ENCODE results near the gene CCDC194. TPM values are rescaled to one million over a fixed set of nuclear protein-coding genes. Genes with fewer than 3 reads are reported as not detected.

CCDC194 gene, protein sequence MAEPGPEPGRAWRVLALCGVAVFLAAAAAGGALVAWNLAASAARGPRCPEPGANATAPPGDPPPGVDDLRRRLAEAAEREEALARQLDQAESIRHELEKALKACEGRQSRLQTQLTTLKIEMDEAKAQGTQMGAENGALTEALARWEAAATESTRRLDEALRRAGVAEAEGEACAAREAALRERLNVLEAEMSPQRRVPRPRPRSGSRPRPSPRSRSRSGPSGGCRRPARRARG
- total RNA-seq: 1 to 10 TPM; 1.8 to 4.8 TPM

DNA sequence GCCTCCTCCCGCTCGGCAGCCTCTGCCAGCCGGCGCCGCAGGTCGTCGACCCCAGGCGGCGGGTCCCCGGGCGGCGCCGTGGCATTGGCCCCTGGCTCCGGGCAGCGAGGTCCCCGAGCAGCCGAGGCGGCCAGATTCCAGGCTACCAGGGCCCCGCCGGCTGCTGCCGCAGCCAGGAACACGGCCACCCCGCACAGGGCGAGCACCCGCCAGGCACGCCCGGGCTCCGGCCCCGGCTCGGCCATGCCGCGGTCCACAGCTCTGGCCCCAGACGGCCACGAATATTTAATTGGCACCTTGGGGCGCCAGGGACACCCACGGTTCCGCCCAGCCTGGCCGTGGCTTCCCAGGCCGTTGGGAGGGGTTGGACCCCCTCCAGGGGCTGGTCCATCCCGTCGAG lies at the start of gene CCDC194:
Gene CCDC194 (minus strand): TSS at position 283 of the 400 bp plus-strand sequence. CDS start 38 bp downstream, at position 245.
- peaks cover 10% of the 10 kb centered on the region for H3K4me1 Mint-ChIP-seq
- H3K27ac Mint-ChIP-seq: peak within 1 kb of the TSS; percentile 56
- no peak within 1 kb of the TSS for H3K4me3 Mint-ChIP-seq
- ATAC-seq (replicated peaks): no peak
- H3K36me3 Mint-ChIP-seq (ENCODE audit: low read depth): peaks cover 18% of the 10 kb centered on the region
- no peaks in the 10 kb centered on the region for H3K27me3 Mint-ChIP-seq
- no peaks in the 10 kb centered on the region for H3K9me3 Mint-ChIP-seq

DNA sequence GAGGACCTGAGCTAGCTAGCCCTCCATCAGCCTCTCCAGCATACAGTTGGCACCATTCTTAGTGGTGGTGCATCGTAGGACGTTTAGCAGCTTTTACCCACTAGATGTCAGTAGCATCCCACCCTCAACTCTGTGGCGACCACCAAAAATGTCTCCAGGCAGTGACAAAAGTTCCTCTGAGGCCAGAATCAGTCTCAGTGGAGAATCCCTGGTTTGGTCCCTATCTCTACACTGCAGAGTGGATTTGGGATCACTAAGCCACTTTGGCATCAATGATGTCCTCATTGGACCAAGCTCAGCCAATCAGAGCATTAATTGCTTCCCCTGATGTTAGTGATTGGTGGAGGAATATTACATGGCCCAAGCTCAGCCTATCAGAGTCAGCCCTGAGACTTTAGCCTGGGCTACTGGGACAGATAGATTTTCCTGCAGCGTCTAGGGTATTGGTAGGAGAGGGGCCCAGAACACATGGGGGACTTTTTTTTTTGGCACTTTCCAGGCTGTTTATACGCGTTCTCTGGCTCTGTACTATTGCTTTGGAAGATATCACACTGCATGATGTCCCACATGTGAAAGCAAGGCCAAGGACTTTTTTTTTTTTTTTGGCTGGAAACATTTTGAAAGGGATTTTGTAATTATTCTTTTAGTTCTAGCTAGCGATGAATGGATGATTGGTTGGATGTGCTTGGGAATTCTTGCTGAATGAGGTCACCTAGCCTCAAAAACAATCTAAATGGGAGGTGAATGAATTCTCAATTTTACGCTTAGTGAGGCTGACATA lies 47.4 kb upstream of the CCDC194 start:
- Mint-ChIP-seq H3K4me1 (no peaks in the 10 kb centered on the region), H3K27me3 (no peaks in the 10 kb centered on the region), H3K4me3 (no peak overlapping the region), H3K27ac (no peak overlapping the region), H3K9me3 (no peaks in the 10 kb centered on the region), H3K36me3 (ENCODE audit: low read depth) (no peaks in the 10 kb centered on the region)
- peak; percentile 66 for ATAC-seq (replicated peaks)

DNA sequence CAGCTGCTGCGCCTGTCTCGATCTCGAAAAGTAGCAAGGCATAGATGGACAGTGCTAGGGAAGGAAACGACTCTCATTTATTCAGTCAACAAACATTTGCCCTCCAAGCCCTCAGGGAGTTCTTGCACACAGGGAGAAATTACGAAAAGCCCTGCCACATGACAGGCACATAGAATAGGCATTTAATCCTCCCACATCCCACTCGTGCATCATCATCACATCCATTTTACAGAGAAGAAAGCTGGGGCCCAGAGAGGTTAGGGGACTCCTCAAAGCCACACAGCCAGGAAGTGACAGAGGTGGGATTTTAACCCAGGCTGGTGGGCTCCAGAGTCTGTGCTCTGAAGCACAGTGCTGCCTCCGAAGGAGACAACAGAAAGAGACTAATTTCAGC lies 42.9 kb upstream of the CCDC194 start:
- Mint-ChIP-seq H3K9me3 (no peaks in the 10 kb centered on the region), H3K36me3 (ENCODE audit: low read depth) (no peaks in the 10 kb centered on the region), H3K4me3 (no peak overlapping the region), H3K4me1 (no peaks in the 10 kb centered on the region), H3K27me3 (no peaks in the 10 kb centered on the region), H3K27ac (no peak overlapping the region)
- no peak for ATAC-seq (replicated peaks)

GRCh38 chr19:17436094-17436873 lies 42.3 kb upstream of the CCDC194 start:
- Mint-ChIP-seq H3K4me3 (no peak overlapping the region), H3K36me3 (ENCODE audit: low read depth) (no peaks in the 10 kb centered on the region), H3K9me3 (no peaks in the 10 kb centered on the region), H3K27ac (no peak overlapping the region), H3K4me1 (no peaks in the 10 kb centered on the region), H3K27me3 (no peaks in the 10 kb centered on the region)
- ATAC-seq (replicated peaks): no peak

- H3K9me3 Mint-ChIP-seq: no peaks in the 10 kb centered on the region
- no peak overlapping the region for H3K4me3 Mint-ChIP-seq
- no peaks in the 10 kb centered on the region for H3K36me3 Mint-ChIP-seq (ENCODE audit: low read depth)
- no peak for ATAC-seq (replicated peaks)
- no peak overlapping the region for H3K27ac Mint-ChIP-seq
- H3K27me3 Mint-ChIP-seq: no peaks in the 10 kb centered on the region
- H3K4me1 Mint-ChIP-seq: no peaks in the 10 kb centered on the region
These were observed 41.2 kb upstream of the CCDC194 start for GRCh38 chr19:17435218-17435617.

DNA sequence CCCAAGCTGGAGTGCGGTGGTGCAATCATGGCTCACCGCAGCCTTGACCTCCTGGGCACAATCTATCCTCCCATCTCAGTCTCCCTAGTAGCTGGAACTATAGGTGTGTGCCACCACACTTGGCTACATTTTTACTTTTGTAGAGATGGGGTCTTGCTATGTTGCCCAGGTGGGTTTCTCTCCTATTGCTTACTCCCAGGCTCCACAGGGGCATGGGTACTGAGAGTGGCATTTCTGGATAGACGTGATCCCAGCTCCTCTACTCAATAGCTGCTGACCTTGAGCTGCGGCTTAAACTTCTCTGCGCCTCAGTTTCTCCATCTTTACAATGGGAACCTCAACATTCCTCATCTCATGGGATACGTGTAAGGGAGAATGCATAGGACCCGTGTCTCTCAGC lies 37.4 kb upstream of the CCDC194 start:
- Mint-ChIP-seq H3K36me3 (ENCODE audit: low read depth) (no peaks in the 10 kb centered on the region), H3K4me3 (no peak overlapping the region), H3K27ac (no peak overlapping the region), H3K27me3 (no peaks in the 10 kb centered on the region), H3K4me1 (no peaks in the 10 kb centered on the region), H3K9me3 (no peaks in the 10 kb centered on the region)
- no peak for ATAC-seq (replicated peaks)

DNA sequence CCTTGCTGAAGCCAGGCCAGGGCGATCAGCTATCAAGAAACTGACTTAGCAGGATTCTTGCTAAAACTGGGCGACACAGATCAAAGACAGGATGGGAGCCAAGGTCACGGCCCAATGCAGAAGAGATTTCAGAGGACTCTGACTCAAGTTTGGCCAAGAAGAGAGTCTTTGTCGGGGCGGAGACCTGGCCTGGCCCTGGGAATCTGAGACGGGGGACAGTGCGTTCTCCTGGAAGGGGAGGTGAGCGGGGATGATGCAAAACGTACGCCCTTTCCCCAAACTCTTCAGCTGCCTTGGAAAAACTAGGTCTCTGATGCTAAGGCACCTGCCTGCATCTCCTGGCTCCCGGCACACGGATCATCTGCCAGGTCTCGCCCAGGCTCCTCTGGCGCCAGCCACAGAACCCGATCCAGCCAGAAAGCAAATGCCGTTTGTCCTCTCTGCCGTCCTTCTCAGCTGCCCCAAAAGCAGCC lies 35.7 kb upstream of the CCDC194 start:
- Mint-ChIP-seq H3K36me3 (ENCODE audit: low read depth) (no peaks in the 10 kb centered on the region), H3K27ac (no peak overlapping the region), H3K27me3 (no peaks in the 10 kb centered on the region), H3K4me1 (no peaks in the 10 kb centered on the region), H3K4me3 (no peak overlapping the region), H3K9me3 (no peaks in the 10 kb centered on the region)
- ATAC-seq (replicated peaks): no peak

DNA sequence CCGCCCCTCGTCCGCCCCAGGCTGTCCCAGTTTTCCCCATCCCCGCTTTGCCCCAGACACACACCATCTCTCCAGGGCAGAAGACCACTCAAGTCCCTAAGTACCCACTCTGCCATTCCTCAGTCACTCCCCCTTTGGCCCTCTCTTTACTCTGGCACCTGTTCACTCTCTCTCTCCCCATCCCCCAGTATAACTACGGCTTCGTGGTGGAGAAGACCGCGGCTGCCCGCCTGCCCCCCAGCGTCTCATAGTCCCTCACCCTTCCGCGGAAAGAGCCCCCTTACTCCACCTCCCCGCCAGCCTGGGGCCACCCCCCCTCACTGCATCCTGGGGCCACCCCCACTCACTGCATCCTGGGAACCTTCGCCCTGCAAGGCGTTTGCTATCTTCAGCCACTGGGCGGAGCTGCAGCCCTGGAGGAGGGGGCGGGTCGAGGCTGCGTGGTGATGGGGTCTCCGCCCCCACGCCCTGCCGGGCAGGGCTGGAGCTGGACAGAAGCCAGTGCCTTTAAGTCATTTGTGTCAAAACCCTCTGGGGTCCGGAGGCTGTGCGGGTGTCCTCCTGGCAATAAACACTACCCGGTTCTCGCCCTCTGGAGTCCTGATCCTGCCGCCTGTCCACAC lies 30.9 kb upstream of the CCDC194 start:
- Mint-ChIP-seq H3K4me1 (peaks cover 5% of the 10 kb centered on the region), H3K27ac (no peak overlapping the region), H3K4me3 (no peak overlapping the region), H3K27me3 (no peaks in the 10 kb centered on the region), H3K36me3 (ENCODE audit: low read depth) (peaks cover 14% of the 10 kb centered on the region), H3K9me3 (no peaks in the 10 kb centered on the region)
- peak; percentile 45 for ATAC-seq (replicated peaks)

DNA sequence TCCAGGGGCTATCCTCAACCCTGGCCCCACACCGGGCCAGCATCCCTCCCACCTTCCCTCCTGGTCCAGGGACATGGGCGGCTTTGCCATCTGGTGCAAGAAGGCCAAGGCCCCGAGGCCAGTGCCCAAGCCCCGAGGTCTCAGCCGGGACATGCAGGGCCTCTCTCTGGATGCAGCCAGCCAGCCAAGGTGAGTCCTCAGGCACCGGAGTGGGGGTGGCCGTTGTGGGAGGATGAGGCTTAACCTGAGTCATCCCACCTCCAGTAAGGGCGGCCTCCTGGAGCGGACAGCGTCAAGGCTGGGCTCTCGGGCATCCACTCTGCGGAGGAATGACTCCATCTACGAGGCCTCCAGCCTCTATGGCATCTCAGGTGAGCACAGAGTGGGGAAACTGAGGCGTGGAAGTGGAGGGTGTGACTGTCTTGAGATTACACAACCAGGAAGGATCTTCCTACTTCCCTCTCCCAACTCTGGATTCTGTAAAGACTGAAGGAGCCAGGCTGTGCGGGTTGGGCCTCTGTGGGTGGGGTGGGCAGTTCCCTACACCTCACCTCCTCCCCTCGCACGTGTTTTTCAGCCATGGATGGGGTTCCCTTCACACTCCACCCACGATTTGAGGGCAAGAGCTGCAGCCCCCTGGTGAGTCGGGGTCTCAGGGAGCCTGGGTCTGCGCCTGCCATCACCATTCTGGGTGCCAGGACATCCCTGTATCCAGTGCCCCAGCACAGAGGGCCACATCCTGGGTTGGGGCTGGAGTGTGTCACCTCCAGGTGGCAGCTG lies 29.6 kb upstream of the CCDC194 start:
- H3K27ac Mint-ChIP-seq: no peak overlapping the region
- no peaks in the 10 kb centered on the region for H3K9me3 Mint-ChIP-seq
- peaks cover 14% of the 10 kb centered on the region for H3K36me3 Mint-ChIP-seq (ENCODE audit: low read depth)
- peaks cover 5% of the 10 kb centered on the region for H3K4me1 Mint-ChIP-seq
- H3K27me3 Mint-ChIP-seq: no peaks in the 10 kb centered on the region
- ATAC-seq (replicated peaks): no peak
- H3K4me3 Mint-ChIP-seq: no peak overlapping the region

DNA sequence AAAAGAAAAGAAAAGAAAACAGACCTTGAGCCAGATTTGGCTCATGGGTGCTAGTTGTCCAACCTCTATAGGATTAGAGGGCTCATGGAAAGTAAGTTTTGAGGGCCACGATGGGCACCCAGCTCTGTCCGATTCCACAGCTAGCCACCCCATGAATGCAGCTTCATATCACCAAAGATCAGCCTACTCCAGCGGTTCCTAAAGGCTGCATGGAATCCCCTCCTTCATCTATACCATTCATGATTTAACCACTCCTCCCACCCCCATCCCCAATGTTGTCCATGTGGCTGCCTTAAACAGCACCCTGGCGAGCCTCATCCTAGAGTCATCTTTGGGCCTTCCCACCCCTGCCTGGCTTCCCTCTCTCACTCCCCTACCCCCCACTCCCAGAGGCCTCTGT lies 27.9 kb upstream of the CCDC194 start:
- no peaks in the 10 kb centered on the region for H3K9me3 Mint-ChIP-seq
- H3K27ac Mint-ChIP-seq: no peak overlapping the region
- no peaks in the 10 kb centered on the region for H3K27me3 Mint-ChIP-seq
- H3K4me3 Mint-ChIP-seq: no peak overlapping the region
- H3K4me1 Mint-ChIP-seq: peaks cover 5% of the 10 kb centered on the region
- ATAC-seq (replicated peaks): no peak
- peaks cover 17% of the 10 kb centered on the region for H3K36me3 Mint-ChIP-seq (ENCODE audit: low read depth)

DNA sequence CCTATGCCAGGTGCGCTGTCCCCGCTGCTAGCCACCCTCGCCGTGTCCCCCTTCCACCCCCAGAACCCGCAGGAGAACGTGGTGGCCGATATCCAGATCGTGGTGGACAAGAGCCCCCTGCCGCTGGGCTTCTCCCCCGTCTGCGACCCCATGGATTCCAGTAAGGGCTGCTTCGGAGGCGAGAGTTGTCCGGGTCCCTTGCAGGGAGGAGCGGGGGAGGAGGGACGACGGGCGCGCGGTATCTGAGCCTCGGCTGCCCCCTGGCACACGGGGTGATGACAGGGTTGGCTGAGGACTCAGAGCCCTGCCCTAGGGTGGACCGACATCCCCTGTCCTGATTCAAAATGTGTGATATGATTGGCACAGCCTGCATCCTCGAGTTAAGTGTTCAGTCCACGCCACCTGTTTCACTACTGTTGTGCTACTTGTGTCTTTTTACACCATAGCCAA lies 26.5 kb upstream of the CCDC194 start:
- Mint-ChIP-seq H3K27me3 (no peaks in the 10 kb centered on the region), H3K9me3 (no peaks in the 10 kb centered on the region), H3K4me3 (peak overlapping the region; percentile 97), H3K27ac (peak overlapping the region; percentile 63), H3K36me3 (ENCODE audit: low read depth) (peaks cover 25% of the 10 kb centered on the region), H3K4me1 (peaks cover 5% of the 10 kb centered on the region)
- peak; percentile 31 for ATAC-seq (replicated peaks)

GRCh38 chr19:17419621-17420474 lies 25.9 kb upstream of the CCDC194 start, which contains the start of gene MVB12A:
TSS of gene MVB12A (plus strand) at chr19:17420047. CDS start at chr19:17420136, 89 bp downstream.
- peak within 1 kb of the TSS; percentile 97 for H3K4me3 Mint-ChIP-seq
- no peaks in the 10 kb centered on the region for H3K9me3 Mint-ChIP-seq
- peaks cover 5% of the 10 kb centered on the region for H3K4me1 Mint-ChIP-seq
- no peaks in the 10 kb centered on the region for H3K27me3 Mint-ChIP-seq
- H3K36me3 Mint-ChIP-seq (ENCODE audit: low read depth): peaks cover 32% of the 10 kb centered on the region
- H3K27ac Mint-ChIP-seq: peak within 1 kb of the TSS; percentile 91
- ATAC-seq (replicated peaks): peak; percentile 97

- H3K4me3 Mint-ChIP-seq: peak overlapping the region; percentile 97
- no peaks in the 10 kb centered on the region for H3K27me3 Mint-ChIP-seq
- no peak for ATAC-seq (replicated peaks)
- H3K36me3 Mint-ChIP-seq (ENCODE audit: low read depth): peaks cover 38% of the 10 kb centered on the region
- no peaks in the 10 kb centered on the region for H3K9me3 Mint-ChIP-seq
- H3K27ac Mint-ChIP-seq: peak overlapping the region; percentile 91
- H3K4me1 Mint-ChIP-seq: peaks cover 5% of the 10 kb centered on the region
These were observed 25.2 kb upstream of the CCDC194 start for GRCh38 chr19:17419154-17419620.

Measured in activated T-helper 17 cell treated with anti-CD3 and anti-CD28 coated beads, Interleukin-2, amount 50 U/mL, for 72 hours (primary cell).